Duodenal mucosa (tissue), 2 donors: ENCODE measurements around the gene DIAPH3.

Experiments
- H3K27ac ChIP-seq: one replicate; pipeline ENCODE4 v1.7.0; 2013; ENCODE audit warnings: low read depth, low read length
- H3K27me3 ChIP-seq, 2 donors: one replicate each; pipeline ENCODE4 v1.7.0; 2013; ENCODE audit warnings: low read length in 2 of 2, control low read depth in 1 of 2; ENCODE audit not compliant: insufficient read depth in 2 of 2, control insufficient read depth in 1 of 2
- H3K36me3 ChIP-seq, 2 donors: one replicate each; pipeline ENCODE4 v1.7.0; 2013; ENCODE audit warnings: low read length in 2 of 2, control low read depth in 1 of 2; ENCODE audit not compliant: insufficient read depth in 2 of 2, control insufficient read depth in 1 of 2
- H3K4me1 ChIP-seq, 2 donors: one replicate each; pipeline ENCODE4 v1.7.0; 2013; ENCODE audit warnings: low read length in 2 of 2, control low read depth in 1 of 2; ENCODE audit not compliant: insufficient read depth in 2 of 2, control insufficient read depth in 1 of 2
- H3K4me3 ChIP-seq, 2 donors: one replicate each; pipeline ENCODE4 v1.7.0; 2013; ENCODE audit warnings: low read length in 2 of 2, low read depth in 1 of 2
- H3K9ac ChIP-seq, 2 donors: one replicate each; pipeline ENCODE4 v1.7.0; 2013; ENCODE audit warnings: low read length in 2 of 2, low read depth in 1 of 2
- H3K9me3 ChIP-seq, 2 donors: one replicate each; pipeline ENCODE4 v1.7.0; 2013; ENCODE audit warnings: low read length in 2 of 2, control low read depth in 1 of 2; ENCODE audit not compliant: control insufficient read depth in 1 of 2

The DIAPH3 gene

DNA sequence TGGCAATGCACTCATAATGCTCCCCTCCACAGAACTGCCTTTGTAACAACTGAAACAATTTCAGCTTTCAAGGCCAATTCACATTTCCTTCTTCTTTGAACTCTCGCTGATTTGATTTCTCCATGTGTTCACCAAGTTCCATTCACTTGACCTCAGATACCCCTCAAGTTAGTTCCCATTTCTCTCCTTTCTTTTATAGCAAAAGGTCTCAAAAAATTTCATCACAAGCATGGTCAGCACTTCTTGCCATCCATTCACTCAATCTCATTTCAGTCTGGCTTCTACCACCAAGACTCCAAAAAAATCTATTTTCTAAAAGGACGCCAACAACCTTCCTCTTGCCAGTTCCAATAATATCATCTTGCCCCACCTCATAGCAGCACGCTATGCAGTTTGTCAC is 135.7 kb downstream of the DIAPH3 start:
- H3K4me1 ChIP-seq = no peaks in the 10 kb centered on the region
- H3K9me3 ChIP-seq = no peaks in the 10 kb centered on the region
- no peaks in the 10 kb centered on the region for H3K36me3 ChIP-seq
- no peak overlapping the region for H3K9ac ChIP-seq
- H3K27me3 ChIP-seq = no peaks in the 10 kb centered on the region
- H3K27ac ChIP-seq = no peak overlapping the region
- no peak overlapping the region for H3K4me3 ChIP-seq

DNA sequence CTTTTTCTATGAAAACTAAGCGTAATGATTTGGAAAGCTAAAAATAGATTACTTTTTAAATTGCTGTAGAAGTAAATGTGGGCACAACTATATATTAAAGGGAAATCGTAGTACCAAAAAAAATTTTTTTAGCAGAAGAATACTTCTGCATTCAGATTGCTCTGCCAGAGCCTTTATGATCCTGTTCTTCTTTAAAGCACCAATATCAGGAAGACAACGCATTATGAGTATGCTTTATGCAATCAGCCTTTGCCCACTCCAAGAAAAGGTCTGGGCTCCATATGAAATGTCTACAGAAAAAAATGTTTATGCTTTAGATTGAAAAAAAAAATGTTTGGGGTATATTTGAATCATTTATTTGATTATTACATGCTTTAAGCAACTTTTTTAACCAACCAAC is 137.4 kb downstream of the DIAPH3 start:
- Histone ChIP-seq H3K9ac (no peak overlapping the region), H3K36me3 (no peaks in the 10 kb centered on the region), H3K4me1 (no peaks in the 10 kb centered on the region), H3K27me3 (no peaks in the 10 kb centered on the region), H3K4me3 (no peak overlapping the region), H3K9me3 (no peaks in the 10 kb centered on the region), H3K27ac (no peak overlapping the region)

DNA sequence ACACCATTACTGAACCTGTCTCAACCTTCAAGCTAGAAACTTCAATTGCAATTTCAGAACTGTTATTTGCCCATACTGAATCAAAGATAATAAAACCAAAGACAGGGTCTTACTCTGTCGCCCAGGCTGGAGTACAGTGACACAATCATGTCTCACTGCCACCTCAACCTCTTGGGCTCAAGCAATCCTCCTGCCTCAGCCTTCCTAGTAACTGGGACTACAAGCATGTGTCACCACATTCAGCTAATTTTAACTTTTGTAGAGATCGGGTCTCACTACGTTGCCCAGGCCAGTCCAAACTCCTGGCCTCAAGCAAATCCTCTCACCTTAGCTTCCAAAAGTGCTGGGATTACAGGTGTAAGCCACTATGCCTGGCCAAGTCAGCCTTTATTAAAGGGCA is 143.4 kb downstream of the DIAPH3 start:
- Histone ChIP-seq H3K4me1 (peaks cover 0 to 15% of the 10 kb centered on the region in 2 donors), H3K36me3 (no peaks in the 10 kb centered on the region), H3K9me3 (no peaks in the 10 kb centered on the region), H3K9ac (no peak overlapping the region), H3K4me3 (no peak overlapping the region), H3K27ac (no peak overlapping the region), H3K27me3 (no peaks in the 10 kb centered on the region)

DNA sequence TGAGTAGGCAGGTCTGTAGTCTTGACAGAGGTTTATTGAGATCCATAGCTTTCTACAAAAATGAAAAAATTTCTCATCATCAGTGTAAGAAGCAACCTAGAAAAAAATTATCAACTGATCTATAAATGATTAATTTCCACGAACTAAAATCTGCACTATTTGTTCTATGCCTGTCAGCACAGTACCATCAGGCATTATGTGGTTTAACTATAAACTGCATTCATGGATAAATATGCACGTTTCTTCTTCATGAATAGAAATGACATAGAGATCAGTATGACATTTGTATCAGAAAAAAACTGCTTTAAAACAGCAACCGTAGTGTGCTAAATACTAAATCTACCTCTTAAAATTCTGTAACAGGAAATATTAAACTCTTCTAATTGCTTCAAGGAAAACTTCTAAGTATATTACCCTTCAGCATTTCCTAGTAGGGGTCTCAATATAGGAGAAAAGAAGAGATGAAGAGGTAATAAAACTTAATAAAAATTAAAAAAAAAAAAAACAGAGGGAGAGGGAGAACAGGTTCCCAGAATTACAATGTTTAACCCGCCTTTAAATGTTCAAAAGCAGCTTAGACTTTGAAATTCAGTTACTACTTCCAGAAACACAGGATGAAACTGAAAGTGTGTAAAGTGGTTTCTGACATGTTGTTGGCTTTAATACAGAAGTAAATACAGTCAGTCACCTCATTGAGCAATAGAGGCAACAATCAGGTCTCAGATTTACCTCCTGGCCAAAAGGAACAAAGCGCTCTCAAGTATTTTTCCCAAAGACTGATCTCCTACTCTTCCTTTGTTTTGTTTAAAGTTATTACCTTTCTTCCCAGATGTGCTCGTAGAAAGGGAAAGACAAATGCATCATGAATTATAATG is 144.4 kb downstream of the DIAPH3 start:
- H3K36me3 ChIP-seq = no peaks in the 10 kb centered on the region
- H3K4me3 ChIP-seq = peak overlapping the region in 1 of 2 donors; percentile 0
- H3K27me3 ChIP-seq = no peaks in the 10 kb centered on the region
- H3K9ac ChIP-seq = no peak overlapping the region
- no peaks in the 10 kb centered on the region for H3K9me3 ChIP-seq
- peaks cover 0 to 15% of the 10 kb centered on the region in 2 donors for H3K4me1 ChIP-seq
- no peak overlapping the region for H3K27ac ChIP-seq

DNA sequence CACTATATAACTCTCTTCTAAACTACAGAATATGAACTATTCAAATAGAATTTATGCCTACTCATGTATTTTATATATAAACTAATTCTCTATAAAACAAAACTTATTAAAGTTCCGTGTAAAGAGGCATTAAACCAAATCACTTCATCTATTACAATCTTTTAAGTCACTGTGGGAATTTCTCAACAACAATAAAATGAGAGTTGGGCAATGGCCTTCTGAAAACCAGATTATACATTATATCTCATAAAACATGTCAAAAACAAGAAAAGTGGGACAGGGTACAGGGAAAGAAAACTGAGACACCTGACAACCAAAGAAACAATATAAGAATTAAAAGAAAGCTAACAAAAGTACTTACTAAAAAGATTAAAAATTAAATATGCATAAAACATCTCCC is 145.2 kb downstream of the DIAPH3 start:
- Histone ChIP-seq H3K27ac (no peak overlapping the region), H3K4me3 (no peak overlapping the region), H3K36me3 (no peaks in the 10 kb centered on the region), H3K9ac (no peak overlapping the region), H3K4me1 (peaks cover 0 to 15% of the 10 kb centered on the region in 2 donors), H3K27me3 (no peaks in the 10 kb centered on the region), H3K9me3 (no peaks in the 10 kb centered on the region)

DNA sequence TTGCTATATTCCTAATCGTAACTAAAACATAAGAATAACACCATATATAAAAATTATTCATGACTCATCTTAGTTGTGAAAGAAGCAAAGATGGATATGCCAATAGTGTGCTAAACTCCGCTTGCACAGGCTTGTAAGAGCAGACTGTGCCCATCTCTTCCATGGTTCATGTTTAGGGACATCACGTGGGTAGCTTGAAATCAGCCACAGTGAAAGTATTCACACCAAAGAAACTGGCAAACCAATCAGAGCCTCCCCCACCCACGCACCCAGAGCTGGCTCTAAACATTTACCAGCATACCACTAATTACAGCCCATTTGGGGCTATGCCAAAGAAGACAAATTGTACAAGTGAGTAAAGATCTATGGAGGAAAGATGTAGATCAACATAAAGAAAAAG is 147.5 kb downstream of the DIAPH3 start:
- peaks cover 6 to 34% of the 10 kb centered on the region in 2 donors for H3K4me1 ChIP-seq
- H3K9me3 ChIP-seq = no peaks in the 10 kb centered on the region
- H3K27me3 ChIP-seq = no peaks in the 10 kb centered on the region
- no peaks in the 10 kb centered on the region for H3K36me3 ChIP-seq
- no peak overlapping the region for H3K27ac ChIP-seq
- no peak overlapping the region for H3K9ac ChIP-seq
- H3K4me3 ChIP-seq = no peak overlapping the region

DNA sequence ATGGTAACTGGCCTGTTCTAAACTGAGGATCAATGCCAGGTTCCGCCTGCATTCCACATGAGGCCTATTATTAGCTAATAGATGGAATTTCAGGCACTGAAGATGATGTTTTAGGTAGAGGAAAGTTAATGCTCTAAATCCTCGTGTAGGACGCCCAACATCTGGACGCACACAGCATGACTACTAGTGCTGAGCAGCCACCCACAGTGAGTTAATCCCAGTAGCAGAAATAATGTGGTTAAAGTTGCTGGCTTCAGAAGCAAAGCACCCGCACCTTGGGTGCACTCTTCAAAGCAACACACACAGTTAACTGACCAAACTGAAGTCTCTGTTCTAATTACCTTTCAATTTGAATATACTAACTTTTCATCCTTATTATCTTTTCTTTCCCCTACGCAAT is 150.6 kb downstream of the DIAPH3 start:
- H3K9me3 ChIP-seq = no peaks in the 10 kb centered on the region
- H3K9ac ChIP-seq = no peak overlapping the region
- peaks cover 6 to 29% of the 10 kb centered on the region in 2 donors for H3K4me1 ChIP-seq
- H3K27me3 ChIP-seq = no peaks in the 10 kb centered on the region
- no peak overlapping the region for H3K27ac ChIP-seq
- H3K36me3 ChIP-seq = no peaks in the 10 kb centered on the region
- no peak overlapping the region for H3K4me3 ChIP-seq

DNA sequence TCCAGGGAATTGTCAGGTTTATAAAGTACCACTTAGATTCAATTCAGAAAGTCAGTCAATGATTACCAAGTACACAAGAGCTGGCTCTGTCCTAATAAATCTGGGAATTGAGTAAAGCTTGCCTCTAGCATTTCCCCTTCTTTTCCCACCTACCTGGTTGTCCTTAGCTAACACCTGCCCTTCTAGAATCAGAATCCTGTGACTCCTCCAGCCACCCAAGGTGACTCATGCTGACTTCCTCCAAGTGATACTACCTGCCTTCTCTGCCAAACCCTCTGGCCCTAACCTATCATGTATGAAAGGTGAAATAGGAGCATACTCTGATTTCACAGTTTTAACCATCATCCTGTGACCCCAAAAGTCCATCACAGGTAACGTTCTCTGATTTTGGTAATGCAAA is 151.2 kb downstream of the DIAPH3 start:
- peaks cover 6 to 29% of the 10 kb centered on the region in 2 donors for H3K4me1 ChIP-seq
- H3K27me3 ChIP-seq = no peaks in the 10 kb centered on the region
- H3K27ac ChIP-seq = peak overlapping the region; percentile 24

DNA sequence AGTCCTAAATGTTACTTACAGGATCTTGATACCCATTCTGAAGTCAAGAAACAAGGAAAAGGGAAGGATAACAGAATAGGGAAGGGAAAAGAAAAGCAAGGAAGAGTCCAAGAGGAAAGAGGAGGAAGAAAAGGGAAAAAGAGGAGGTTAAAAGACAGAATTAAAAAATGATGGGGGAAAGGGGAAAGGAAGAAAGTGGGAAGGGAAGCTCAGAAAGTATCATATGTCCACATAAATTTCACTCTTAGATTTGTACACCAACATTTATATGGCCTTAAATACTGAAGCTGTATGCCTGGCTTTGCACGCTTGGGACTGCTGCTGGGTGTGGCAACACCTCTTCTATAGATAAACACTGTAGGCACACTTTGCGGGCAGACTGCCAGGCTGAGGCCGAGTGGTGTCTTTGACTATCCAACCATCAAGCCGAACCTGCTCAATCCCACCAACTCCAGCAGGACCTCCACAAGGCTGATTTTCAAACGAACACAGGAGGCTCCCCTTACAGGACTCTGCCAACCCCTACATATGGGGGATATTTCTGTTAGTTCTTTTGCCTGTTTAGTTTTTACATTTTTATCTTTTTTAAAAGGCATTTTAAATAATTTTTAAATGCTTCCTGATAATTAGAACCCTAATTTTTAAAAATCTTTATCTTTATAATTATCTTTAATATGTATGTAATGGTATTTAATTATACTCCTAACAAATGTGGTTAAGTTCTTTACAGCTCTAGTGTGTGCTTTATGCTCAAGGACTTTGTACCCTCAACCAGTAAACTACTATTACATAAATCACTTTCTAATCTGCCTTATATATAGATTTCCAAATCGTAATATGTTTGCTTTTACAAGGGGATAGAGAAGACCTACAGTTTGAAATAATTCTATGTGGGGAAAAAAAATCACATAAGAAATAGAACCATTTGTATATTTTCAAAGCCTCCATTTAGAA is 154.2 kb downstream of the DIAPH3 start:
- Histone ChIP-seq H3K9me3 (no peaks in the 10 kb centered on the region), H3K4me3 (peak overlapping the region; percentile 30 to 38), H3K27me3 (no peaks in the 10 kb centered on the region), H3K27ac (no peak overlapping the region), H3K36me3 (no peaks in the 10 kb centered on the region), H3K4me1 (peaks cover 6 to 29% of the 10 kb centered on the region in 2 donors), H3K9ac (no peak overlapping the region)

More for the DNA sequence above, 151.2 kb downstream of the DIAPH3 start:
- H3K9me3 ChIP-seq = no peaks in the 10 kb centered on the region
- H3K36me3 ChIP-seq = no peaks in the 10 kb centered on the region
- no peak overlapping the region for H3K4me3 ChIP-seq
- no peak overlapping the region for H3K9ac ChIP-seq

DNA sequence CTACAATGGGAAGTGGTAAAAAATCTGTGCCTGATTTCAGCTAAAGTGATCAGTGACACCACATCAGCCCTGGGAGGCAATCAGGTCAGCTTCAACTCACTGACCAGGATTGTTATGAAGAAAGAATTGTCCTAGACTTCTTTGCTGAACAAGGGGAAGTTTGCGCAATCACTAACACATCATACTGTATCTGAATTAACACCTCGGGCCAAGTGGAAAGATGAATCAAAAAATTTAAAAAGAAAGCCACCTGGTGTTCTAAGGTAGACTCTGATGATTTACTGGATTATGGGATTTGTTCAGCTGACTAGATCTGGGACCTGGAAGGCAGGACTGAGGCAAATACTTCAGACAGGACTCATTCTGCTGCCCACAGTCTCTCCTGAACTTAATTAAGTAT is 161.8 kb downstream of the DIAPH3 start:
- H3K27ac ChIP-seq = no peak overlapping the region
- no peak overlapping the region for H3K4me3 ChIP-seq
- H3K27me3 ChIP-seq = no peaks in the 10 kb centered on the region
- peaks cover 13 to 20% of the 10 kb centered on the region in 2 donors for H3K4me1 ChIP-seq
- no peaks in the 10 kb centered on the region for H3K36me3 ChIP-seq
- H3K9me3 ChIP-seq = no peaks in the 10 kb centered on the region
- H3K9ac ChIP-seq = no peak overlapping the region
